IMR-90 (cell line): ENCODE measurements around the gene IL4R. TPM values are rescaled to one million over a fixed set of nuclear protein-coding genes. Genes with fewer than 3 reads are reported as not detected.

Experiments used
- ATAC-seq: fragments of 200-7000 bp; cut with Tn5 transposase; 2 replicates; pipeline ENCODE4 v1.9.1; 2020; ENCODE audit warnings: low read depth, mild to moderate bottlenecking, moderate library complexity
- BruUV-seq: library from RNA; stranded (reverse); fragments of 400-500 nt; replicated peaks from 2 replicates; lab custom pipeline; 2021; lab: Mats Ljungman, UMichigan
- CTCF ChIA-PET: fragments of 300-600 bp; formaldehyde crosslinking; extraction: SDS; loops from one replicate; lab custom pipeline; 2021; ENCODE audit warnings: antibody characterized with exemption; lab: Yijun Ruan, JAX
- POLR2A ChIA-PET: fragments of 300-600 bp; sonication (Branson Sonifier 250); formaldehyde crosslinking; loops from one replicate; lab custom pipeline; 2022; ENCODE audit warnings: antibody characterized with exemption; ENCODE audit not compliant: unreplicated experiment; lab: Charles Lee
- DNase-seq: peaks from one replicate; pipeline ENCODE4 v3.0.0; 2013
- H2AFZ ChIP-seq: replicated peaks from 2 replicates; pipeline ENCODE3; 2013; ENCODE audit warnings: low read length, mild to moderate bottlenecking; ENCODE audit not compliant: poor library complexity
- H2AK5ac ChIP-seq: 2 replicates; pipeline ENCODE4 v1.6.1; 2013; ENCODE audit warnings: low read depth, low read length, inconsistent platforms
- H2AK9ac ChIP-seq: replicated peaks from 2 replicates; pipeline ENCODE3; 2013; ENCODE audit warnings: mild to moderate bottlenecking, low read depth, low read length, moderate library complexity; ENCODE audit not compliant: poor library complexity
- H2BK120ac ChIP-seq: 2 replicates; pipeline ENCODE4 v1.6.1; 2013; ENCODE audit warnings: low read depth, low read length, inconsistent platforms
- H2BK15ac ChIP-seq: 3 replicates; pipeline ENCODE4 v1.6.1; 2013; ENCODE audit warnings: low read depth, low read length, inconsistent platforms
- H2BK20ac ChIP-seq: 2 replicates; pipeline ENCODE4 v1.6.1; 2013; ENCODE audit warnings: low read depth, mild to moderate bottlenecking, inconsistent platforms, low read length, moderate library complexity
- H2BK5ac ChIP-seq: 2 replicates; pipeline ENCODE4 v1.6.1; 2013; ENCODE audit warnings: mild to moderate bottlenecking, low read depth, low read length, inconsistent platforms; ENCODE audit not compliant: poor library complexity, severe bottlenecking
- H3K14ac ChIP-seq: replicated peaks from 2 replicates; pipeline ENCODE4 v1.6.1; 2013; ENCODE audit warnings: low read depth, low read length, inconsistent platforms
- H3K18ac ChIP-seq: 2 replicates; pipeline ENCODE4 v1.6.1; 2013; ENCODE audit warnings: low read depth, low read length, control low read depth
- H3K23ac ChIP-seq: 2 replicates; pipeline ENCODE4 v1.6.1; 2013; ENCODE audit warnings: low read depth, low read length, inconsistent platforms
- H3K27ac ChIP-seq: 2 replicates; pipeline ENCODE4 v1.5.1; 2013; ENCODE audit warnings: mild to moderate bottlenecking, control low read depth, low read length; ENCODE audit not compliant: insufficient read depth
- H3K27me3 ChIP-seq: 2 replicates; pipeline ENCODE4 v1.6.1; 2013; ENCODE audit warnings: low read length; ENCODE audit not compliant: control insufficient read depth, insufficient read depth
- H3K36me3 ChIP-seq: 2 replicates; pipeline ENCODE4 v1.6.1; 2013; ENCODE audit warnings: low read length, mixed read lengths; ENCODE audit not compliant: control insufficient read depth, insufficient read depth
- H3K4ac ChIP-seq: 2 replicates; pipeline ENCODE4 v1.6.1; 2013; ENCODE audit warnings: low read depth, low read length, inconsistent platforms
- H3K4me1 ChIP-seq: 2 replicates; pipeline ENCODE4 v1.6.1; 2013; ENCODE audit warnings: low read length, mixed read lengths; ENCODE audit not compliant: control insufficient read depth, insufficient read depth
- H3K4me2 ChIP-seq: 2 replicates; pipeline ENCODE4 v1.6.1; 2013; ENCODE audit warnings: low read depth, mild to moderate bottlenecking, control low read depth, low read length, moderate library complexity
- H3K4me3 ChIP-seq: 2 replicates; pipeline ENCODE4 v1.5.1; 2013; ENCODE audit warnings: low read depth, mild to moderate bottlenecking, control low read depth, low read length, moderate library complexity; ENCODE audit not compliant: insufficient read depth
- H3K56ac ChIP-seq: 2 replicates; pipeline ENCODE4 v1.6.1; 2013; ENCODE audit warnings: low read length, inconsistent platforms; ENCODE audit not compliant: insufficient read depth; ENCODE audit errors: extremely low read depth
- H3K79me1 ChIP-seq, 2 experiments: 2 replicates each; pipeline ENCODE4 v1.6.1; 2013; ENCODE audit warnings: low read length in 2 of 2, inconsistent platforms in 1 of 2, low read depth in 1 of 2
- H3K9ac ChIP-seq: 2 replicates; pipeline ENCODE4 v1.6.1; 2013; ENCODE audit warnings: low read depth, low read length, control low read depth
- H3K9me1 ChIP-seq: 2 replicates; pipeline ENCODE4 v1.6.1; 2013; ENCODE audit warnings: low read length, inconsistent platforms; ENCODE audit not compliant: insufficient read depth
- H3K9me3 ChIP-seq: 2 replicates; pipeline ENCODE4 v1.6.1; 2013; ENCODE audit warnings: low read length; ENCODE audit not compliant: control insufficient read depth, insufficient read depth
- H4K20me1 ChIP-seq: 2 replicates; pipeline ENCODE4 v1.6.1; 2013; ENCODE audit warnings: low read length, inconsistent platforms; ENCODE audit not compliant: insufficient read depth
- H4K5ac ChIP-seq: 2 replicates; pipeline ENCODE4 v1.6.1; 2013; ENCODE audit warnings: mild to moderate bottlenecking, low read depth, low read length, control low read depth
- H4K8ac ChIP-seq, 2 experiments: 2 replicates each; pipeline ENCODE4 v1.6.1; 2013; ENCODE audit warnings: low read depth in 2 of 2, low read length in 2 of 2, control low read depth in 1 of 2, inconsistent platforms in 1 of 2
- H4K91ac ChIP-seq: 2 replicates; pipeline ENCODE4 v1.6.1; 2013; ENCODE audit warnings: low read depth, low read length, inconsistent platforms; ENCODE audit not compliant: insufficient read depth
- BHLHE40 ChIP-seq: fragments of 150-350 bp; IDR thresholded peaks from 2 replicates; pipeline ENCODE4 v1.6.1; 2016; ENCODE audit warnings: mild to moderate bottlenecking, low read depth, low read length
- CHD1 ChIP-seq: IDR thresholded peaks from 2 replicates; pipeline ENCODE4 v1.6.1; 2012; ENCODE audit warnings: low read depth, low read length, improper control_type of control experiment
- FOS ChIP-seq: fragments of 150-350 bp; IDR thresholded peaks from 2 replicates; pipeline ENCODE4 v1.6.1; 2016; ENCODE audit warnings: low read depth, low read length
- MAZ ChIP-seq: IDR thresholded peaks from 2 replicates; pipeline ENCODE4 v1.6.1; 2012; ENCODE audit warnings: low read depth, mild to moderate bottlenecking, low read length, improper control_type of control experiment, moderate library complexity, borderline replicate concordance
- MXI1 ChIP-seq: IDR thresholded peaks from 2 replicates; pipeline ENCODE4 v1.6.1; 2012; ENCODE audit warnings: low read depth, mild to moderate bottlenecking, low read length, moderate library complexity, borderline replicate concordance
- NFE2L2 ChIP-seq: fragments of 150-350 bp; IDR thresholded peaks from 2 replicates; pipeline ENCODE4 v1.6.1; 2016; ENCODE audit warnings: low read depth, mild to moderate bottlenecking, low read length
- RAD21 ChIP-seq: IDR thresholded peaks from 2 replicates; pipeline ENCODE4 v1.6.1; 2012; ENCODE audit warnings: low read length, improper control_type of control experiment
- RCOR1 ChIP-seq: IDR thresholded peaks from 2 replicates; pipeline ENCODE4 v1.6.1; 2012; ENCODE audit warnings: mild to moderate bottlenecking, low read length, improper control_type of control experiment; ENCODE audit not compliant: insufficient replicate concordance
- RFX5 ChIP-seq: IDR thresholded peaks from 2 replicates; pipeline ENCODE4 v1.8.0; 2012; ENCODE audit warnings: low read depth, mild to moderate bottlenecking, low read length, moderate library complexity
- WGBS, 2 experiments: methylation state at CpG; one replicate each; pipeline versions ENCODE4 v1.1.5 to v1.1.7; 2013; ENCODE audit warnings: missing lambda C conversion rate in 2 of 2; ENCODE audit not compliant: insufficient read length in 1 of 2; ENCODE audit errors: extremely low coverage in 2 of 2; 5-methylcytosine and 5-hydroxymethylcytosine counted together
- dilution Hi-C: fragments of 300-500 bp; cut with HindIII; formaldehyde crosslinking; loops from one replicate; pipeline ENCODE4 v1.14.3; 2018; ENCODE audit warnings: low sequenced_read_pairs; ENCODE audit not compliant: unreplicated experiment
- in situ Hi-C: fragments of 300-500 bp; cut with MboI; formaldehyde crosslinking; loops from 3 replicates; pipeline ENCODE4 v1.14.3; 2019; ENCODE audit warnings: low sequenced_read_pairs, inconsistent platforms, mixed read lengths
- intact Hi-C: fragments of 100-400 bp; cut with micrococcal nuclease; formaldehyde crosslinking; loops from 2 replicates; pipeline ENCODE4 v1.10.0; 2022
- polyA plus RNA-seq, 3 experiments: library from polyadenylated mRNA; depleted of rRNA; stranded (reverse); fragments of >200 nt; gene quantifications; 2 replicates each; pipeline ENCODE4 v1.2.3, GENCODE V29; 2012; ENCODE audit warnings: low replicate concordance in 1 of 3
- total RNA-seq: library from RNA; depleted of rRNA; stranded (reverse); fragments of >200 nt; gene quantifications from 2 replicates; pipeline ENCODE4 v1.2.3, GENCODE V29; 2012
- TF ChIP-seq, protein P1 (sequence below): fragments of 150-350 bp; IDR thresholded peaks from 2 replicates; pipeline ENCODE4 v1.6.1; 2016; ENCODE audit warnings: low read depth, mild to moderate bottlenecking, low read length, moderate library complexity, borderline replicate concordance
- TF ChIP-seq, protein P2 (sequence below): fragments of 150-350 bp; IDR thresholded peaks from 2 replicates; pipeline ENCODE4 v1.6.1; 2017; ENCODE audit warnings: mild to moderate bottlenecking, antibody characterized with exemption, low read length, low read depth

The IL4R gene
- total and polyA plus RNA-seq, 2 of the 4 experiments (the other 2 are of a cell fraction), result 6.3 to 18.7 TPM

DNA sequence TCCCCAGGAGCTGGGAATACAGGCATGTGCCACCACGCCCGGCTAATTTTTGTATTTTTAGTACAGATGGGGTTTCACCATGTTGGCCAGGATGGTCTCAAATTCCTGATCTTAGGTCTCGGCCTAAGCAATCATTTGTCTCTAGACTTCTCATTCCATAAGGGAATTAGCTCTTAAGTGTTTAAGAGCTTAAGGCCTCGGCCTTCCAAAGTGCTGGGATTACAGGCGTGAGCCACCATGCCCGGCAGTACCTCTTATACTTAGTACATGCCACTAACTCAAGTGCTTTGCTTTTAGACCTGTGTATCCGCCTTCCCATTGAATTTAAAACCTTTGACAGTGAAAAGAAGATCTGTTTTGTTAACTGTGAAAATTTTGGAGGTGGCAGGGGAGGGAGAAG, 71.6 kb downstream of the IL4R start:
- Histone ChIP-seq H2AK9ac (no peak overlapping the region), H3K4me2 (no peak overlapping the region), H3K14ac (no peak overlapping the region), H3K9ac (no peak overlapping the region), H3K9me3 (peaks cover 17% of the 10 kb centered on the region), H2AK5ac (no peak overlapping the region), H3K9me1 (no peaks in the 10 kb centered on the region), H3K18ac (no peak overlapping the region), H4K20me1 (no peaks in the 10 kb centered on the region), H3K79me1 (no peaks in the 10 kb centered on the region), H3K36me3 (no peaks in the 10 kb centered on the region), H3K4me1 (no peaks in the 10 kb centered on the region), H4K91ac (no peak overlapping the region), H3K23ac (no peak overlapping the region), H4K5ac (no peak overlapping the region), H2BK20ac (no peak overlapping the region), H2BK5ac (no peak overlapping the region), H4K8ac (no peak overlapping the region), H2BK15ac (no peak overlapping the region), H3K27ac (no peak overlapping the region), H2AFZ (no peak overlapping the region), H3K56ac (no peak overlapping the region), H3K27me3 (no peaks in the 10 kb centered on the region), H2BK120ac (no peak overlapping the region), H3K4me3 (no peak overlapping the region), H3K4ac (no peak overlapping the region)
- no CpG with 5 or more reads among the region's 7 CpGs for WGBS, 2 experiments
- ATAC-seq, result no peak
- in situ Hi-C loops, result loop anchor here (25.0 kb wide), 1 partner anchor 1548 kb away; no protein-coding TSS in a partner anchor
- ChIA-PET POLR2A (no interaction called here), CTCF (no interaction called here)
- BruUV-seq, result no TSS peak
- no peak for DNase-seq
- no peak for TF ChIP-seq BHLHE40
- TF ChIP-seq RFX5, result no peak
- TF ChIP-seq, protein P1, sequence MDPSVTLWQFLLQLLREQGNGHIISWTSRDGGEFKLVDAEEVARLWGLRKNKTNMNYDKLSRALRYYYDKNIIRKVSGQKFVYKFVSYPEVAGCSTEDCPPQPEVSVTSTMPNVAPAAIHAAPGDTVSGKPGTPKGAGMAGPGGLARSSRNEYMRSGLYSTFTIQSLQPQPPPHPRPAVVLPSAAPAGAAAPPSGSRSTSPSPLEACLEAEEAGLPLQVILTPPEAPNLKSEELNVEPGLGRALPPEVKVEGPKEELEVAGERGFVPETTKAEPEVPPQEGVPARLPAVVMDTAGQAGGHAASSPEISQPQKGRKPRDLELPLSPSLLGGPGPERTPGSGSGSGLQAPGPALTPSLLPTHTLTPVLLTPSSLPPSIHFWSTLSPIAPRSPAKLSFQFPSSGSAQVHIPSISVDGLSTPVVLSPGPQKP, result no peak
- no peak for TF ChIP-seq FOS
- TF ChIP-seq, protein P2, sequence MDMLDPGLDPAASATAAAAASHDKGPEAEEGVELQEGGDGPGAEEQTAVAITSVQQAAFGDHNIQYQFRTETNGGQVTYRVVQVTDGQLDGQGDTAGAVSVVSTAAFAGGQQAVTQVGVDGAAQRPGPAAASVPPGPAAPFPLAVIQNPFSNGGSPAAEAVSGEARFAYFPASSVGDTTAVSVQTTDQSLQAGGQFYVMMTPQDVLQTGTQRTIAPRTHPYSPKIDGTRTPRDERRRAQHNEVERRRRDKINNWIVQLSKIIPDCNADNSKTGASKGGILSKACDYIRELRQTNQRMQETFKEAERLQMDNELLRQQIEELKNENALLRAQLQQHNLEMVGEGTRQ, result no peak
- TF ChIP-seq MAZ, result no peak
- no peak for TF ChIP-seq NFE2L2
- no peak for TF ChIP-seq MXI1
- no peak for TF ChIP-seq RCOR1
- TF ChIP-seq CHD1, result no peak
- no peak for TF ChIP-seq RAD21
- dilution Hi-C loops, result no loop called here
- intact Hi-C loops, result no loop called here
